IMR-90 (cell line): ENCODE data around the gene HYKK.

Source experiments
- CEBPB ChIP-seq: IDR thresholded peaks from 2 replicates; pipeline ENCODE4 v1.6.1; 2012; ENCODE audit warnings: low read depth, low read length, improper control_type of control experiment
- MXI1 ChIP-seq: IDR thresholded peaks from 2 replicates; pipeline ENCODE4 v1.6.1; 2012; ENCODE audit warnings: low read depth, mild to moderate bottlenecking, low read length, moderate library complexity, borderline replicate concordance
- NFE2L2 ChIP-seq: fragments of 150-350 bp; IDR thresholded peaks from 2 replicates; pipeline ENCODE4 v1.6.1; 2016; ENCODE audit warnings: low read depth, mild to moderate bottlenecking, low read length
- POLR2A ChIP-seq: IDR thresholded peaks from 2 replicates; pipeline ENCODE4 v1.6.1; 2012; ENCODE audit warnings: mild to moderate bottlenecking, low read depth, low read length
- RCOR1 ChIP-seq: IDR thresholded peaks from 2 replicates; pipeline ENCODE4 v1.6.1; 2012; ENCODE audit warnings: mild to moderate bottlenecking, low read length, improper control_type of control experiment; ENCODE audit not compliant: insufficient replicate concordance
- SMC3 ChIP-seq: fragments of 150-350 bp; IDR thresholded peaks from 2 replicates; pipeline ENCODE4 v1.6.1; 2016; ENCODE audit warnings: low read depth, mild to moderate bottlenecking, antibody characterized with exemption, low read length, moderate library complexity
- TF ChIP-seq, protein P1 (sequence below): conservative IDR thresholded peaks from 2 replicates; pipeline ENCODE4 v1.5.1; 2012; ENCODE audit warnings: mild to moderate bottlenecking, low read depth, low read length, improper control_type of control experiment
- TF ChIP-seq, protein P2 (sequence below): fragments of 150-350 bp; IDR thresholded peaks from 2 replicates; pipeline ENCODE4 v1.6.1; 2016; ENCODE audit warnings: low read depth, mild to moderate bottlenecking, low read length, moderate library complexity, borderline replicate concordance
- TF ChIP-seq, protein P3 (sequence below): fragments of 150-350 bp; IDR thresholded peaks from 2 replicates; pipeline ENCODE4 v1.6.1; 2017; ENCODE audit warnings: mild to moderate bottlenecking, antibody characterized with exemption, low read length, low read depth

DNA sequence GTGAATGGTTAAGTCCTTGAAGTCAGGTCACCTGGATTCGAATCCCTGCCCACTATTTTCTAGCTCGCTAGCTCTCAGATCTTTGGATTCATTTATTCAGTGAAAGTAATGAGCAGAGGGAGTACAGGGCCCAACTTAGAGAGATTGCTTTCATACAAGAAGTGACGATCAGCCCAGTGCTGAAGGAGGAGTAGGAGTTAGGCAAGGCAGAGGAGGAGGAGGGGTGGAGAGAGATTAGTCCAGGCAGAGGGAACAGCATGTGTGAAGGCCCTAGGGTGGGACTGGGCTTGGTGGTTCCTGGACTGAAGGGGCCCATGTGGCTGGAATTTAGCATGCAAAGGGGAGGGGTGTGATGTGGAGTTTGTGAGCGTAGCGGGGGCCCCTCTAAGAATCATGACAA, 54.1 kb downstream of the HYKK start:
- TF ChIP-seq, protein P1, sequence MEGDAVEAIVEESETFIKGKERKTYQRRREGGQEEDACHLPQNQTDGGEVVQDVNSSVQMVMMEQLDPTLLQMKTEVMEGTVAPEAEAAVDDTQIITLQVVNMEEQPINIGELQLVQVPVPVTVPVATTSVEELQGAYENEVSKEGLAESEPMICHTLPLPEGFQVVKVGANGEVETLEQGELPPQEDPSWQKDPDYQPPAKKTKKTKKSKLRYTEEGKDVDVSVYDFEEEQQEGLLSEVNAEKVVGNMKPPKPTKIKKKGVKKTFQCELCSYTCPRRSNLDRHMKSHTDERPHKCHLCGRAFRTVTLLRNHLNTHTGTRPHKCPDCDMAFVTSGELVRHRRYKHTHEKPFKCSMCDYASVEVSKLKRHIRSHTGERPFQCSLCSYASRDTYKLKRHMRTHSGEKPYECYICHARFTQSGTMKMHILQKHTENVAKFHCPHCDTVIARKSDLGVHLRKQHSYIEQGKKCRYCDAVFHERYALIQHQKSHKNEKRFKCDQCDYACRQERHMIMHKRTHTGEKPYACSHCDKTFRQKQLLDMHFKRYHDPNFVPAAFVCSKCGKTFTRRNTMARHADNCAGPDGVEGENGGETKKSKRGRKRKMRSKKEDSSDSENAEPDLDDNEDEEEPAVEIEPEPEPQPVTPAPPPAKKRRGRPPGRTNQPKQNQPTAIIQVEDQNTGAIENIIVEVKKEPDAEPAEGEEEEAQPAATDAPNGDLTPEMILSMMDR, result no peak
- TF ChIP-seq, protein P2, sequence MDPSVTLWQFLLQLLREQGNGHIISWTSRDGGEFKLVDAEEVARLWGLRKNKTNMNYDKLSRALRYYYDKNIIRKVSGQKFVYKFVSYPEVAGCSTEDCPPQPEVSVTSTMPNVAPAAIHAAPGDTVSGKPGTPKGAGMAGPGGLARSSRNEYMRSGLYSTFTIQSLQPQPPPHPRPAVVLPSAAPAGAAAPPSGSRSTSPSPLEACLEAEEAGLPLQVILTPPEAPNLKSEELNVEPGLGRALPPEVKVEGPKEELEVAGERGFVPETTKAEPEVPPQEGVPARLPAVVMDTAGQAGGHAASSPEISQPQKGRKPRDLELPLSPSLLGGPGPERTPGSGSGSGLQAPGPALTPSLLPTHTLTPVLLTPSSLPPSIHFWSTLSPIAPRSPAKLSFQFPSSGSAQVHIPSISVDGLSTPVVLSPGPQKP, result no peak
- TF ChIP-seq, protein P3, sequence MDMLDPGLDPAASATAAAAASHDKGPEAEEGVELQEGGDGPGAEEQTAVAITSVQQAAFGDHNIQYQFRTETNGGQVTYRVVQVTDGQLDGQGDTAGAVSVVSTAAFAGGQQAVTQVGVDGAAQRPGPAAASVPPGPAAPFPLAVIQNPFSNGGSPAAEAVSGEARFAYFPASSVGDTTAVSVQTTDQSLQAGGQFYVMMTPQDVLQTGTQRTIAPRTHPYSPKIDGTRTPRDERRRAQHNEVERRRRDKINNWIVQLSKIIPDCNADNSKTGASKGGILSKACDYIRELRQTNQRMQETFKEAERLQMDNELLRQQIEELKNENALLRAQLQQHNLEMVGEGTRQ, result no peak
- TF ChIP-seq NFE2L2 (no peak), POLR2A (no peak), MXI1 (no peak), CEBPB (no peak), RCOR1 (no peak), SMC3 (no peak)
